Measurements from ENCODE around the gene FCHSD2.

DNA sequence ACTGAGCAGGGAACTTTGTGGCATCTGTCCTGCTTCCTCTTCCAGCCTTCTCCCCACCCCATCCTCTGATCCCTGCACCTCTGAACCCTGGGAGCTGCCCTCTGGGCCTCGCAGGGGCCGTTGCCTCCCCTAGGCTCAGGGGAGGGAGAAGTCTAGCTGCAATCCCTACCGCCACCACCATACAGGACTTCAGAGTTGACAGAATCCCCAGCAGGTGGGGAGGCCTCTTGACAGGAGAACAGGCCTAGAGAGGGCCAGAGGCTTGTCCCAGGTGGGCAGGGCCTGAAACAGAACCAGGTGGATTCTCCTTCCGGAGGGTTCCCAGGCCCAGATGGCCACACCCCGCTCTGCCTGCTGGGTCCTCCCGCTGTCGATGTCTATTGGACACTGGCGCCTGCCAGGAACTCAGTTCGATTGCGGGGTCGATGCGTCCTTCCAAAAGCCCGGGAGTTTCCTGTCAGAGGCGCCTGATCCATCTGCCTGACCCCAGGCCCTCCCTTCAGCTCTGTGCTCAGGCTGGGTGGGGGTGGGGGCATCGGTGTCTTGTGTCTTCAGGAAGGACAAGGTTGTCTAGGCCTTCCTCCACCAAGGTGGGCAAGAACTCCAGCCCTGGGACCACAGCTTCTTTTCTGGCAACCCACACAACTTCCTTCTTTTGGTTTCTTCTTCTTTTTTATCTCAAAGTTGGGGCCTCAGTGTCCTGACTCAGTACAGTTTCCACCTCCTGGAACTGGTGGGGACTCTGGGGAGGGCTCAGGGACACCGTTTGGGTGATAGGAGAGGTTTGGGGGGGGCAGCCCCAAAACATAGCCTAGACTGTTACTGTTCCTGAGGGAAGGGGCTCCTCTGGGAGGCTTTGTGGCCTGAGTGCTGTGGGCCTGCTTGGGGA is 354.7 kb downstream of the FCHSD2 start:
- TF ChIP-seq, protein P1, sequence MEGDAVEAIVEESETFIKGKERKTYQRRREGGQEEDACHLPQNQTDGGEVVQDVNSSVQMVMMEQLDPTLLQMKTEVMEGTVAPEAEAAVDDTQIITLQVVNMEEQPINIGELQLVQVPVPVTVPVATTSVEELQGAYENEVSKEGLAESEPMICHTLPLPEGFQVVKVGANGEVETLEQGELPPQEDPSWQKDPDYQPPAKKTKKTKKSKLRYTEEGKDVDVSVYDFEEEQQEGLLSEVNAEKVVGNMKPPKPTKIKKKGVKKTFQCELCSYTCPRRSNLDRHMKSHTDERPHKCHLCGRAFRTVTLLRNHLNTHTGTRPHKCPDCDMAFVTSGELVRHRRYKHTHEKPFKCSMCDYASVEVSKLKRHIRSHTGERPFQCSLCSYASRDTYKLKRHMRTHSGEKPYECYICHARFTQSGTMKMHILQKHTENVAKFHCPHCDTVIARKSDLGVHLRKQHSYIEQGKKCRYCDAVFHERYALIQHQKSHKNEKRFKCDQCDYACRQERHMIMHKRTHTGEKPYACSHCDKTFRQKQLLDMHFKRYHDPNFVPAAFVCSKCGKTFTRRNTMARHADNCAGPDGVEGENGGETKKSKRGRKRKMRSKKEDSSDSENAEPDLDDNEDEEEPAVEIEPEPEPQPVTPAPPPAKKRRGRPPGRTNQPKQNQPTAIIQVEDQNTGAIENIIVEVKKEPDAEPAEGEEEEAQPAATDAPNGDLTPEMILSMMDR (IDR thresholded peaks at IDR 0.05), result no peak
- TF ChIP-seq POLR2A (IDR thresholded peaks at IDR 0.05), result no peak

All from lower leg skin (tissue), 3 donors.